GM19193 (cell line): ENCODE results near the gene CD276.

Experiments used
- POLR2A ChIP-seq: IDR thresholded peaks from 4 replicates; pipeline ENCODE4 v1.6.1; 2011; ENCODE audit not compliant: insufficient read depth, insufficient read length; ENCODE audit errors: extremely low read depth

The CD276 gene

GRCh38 chr15:73681063-73681462 lies 3.1 kb upstream of the CD276 start:
- TF ChIP-seq POLR2A: no peak

DNA sequence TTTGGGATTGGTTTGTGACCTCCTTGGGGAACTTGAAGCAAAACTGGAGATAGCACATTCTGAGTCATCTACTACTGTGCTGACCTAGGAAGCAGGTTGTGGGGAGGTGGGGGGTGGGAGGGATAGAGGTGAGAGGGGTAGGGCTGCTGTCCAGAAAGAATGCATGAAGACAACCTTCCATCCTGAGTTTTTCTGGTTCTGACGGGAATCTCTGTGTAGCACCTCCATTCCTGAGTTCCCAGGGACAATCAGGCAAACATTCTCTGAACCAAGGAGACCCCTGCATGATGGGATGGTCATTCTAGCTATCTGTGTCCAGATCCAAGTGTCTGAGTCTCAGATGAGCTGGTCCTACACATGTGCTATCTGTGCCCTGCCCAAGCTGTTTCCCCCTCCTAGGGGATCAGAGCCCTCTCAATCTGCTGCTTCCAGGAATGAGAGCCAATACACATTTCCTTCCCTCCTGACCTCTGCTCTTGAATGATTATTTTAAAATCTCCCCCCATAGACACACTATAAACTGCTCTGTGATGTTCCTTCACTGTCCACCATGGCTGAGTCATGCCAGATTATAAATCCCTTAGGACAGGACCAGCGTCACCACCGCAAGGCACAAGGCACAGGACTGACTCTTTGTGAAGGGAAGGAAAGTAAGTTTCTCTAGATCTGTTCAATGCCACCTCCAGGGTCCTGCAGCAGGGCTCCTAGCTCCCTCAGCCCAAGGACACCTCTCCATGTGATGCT lies 2.2 kb upstream of the CD276 start:
- TF ChIP-seq POLR2A: no peak

GRCh38 chr15:73682600-73683090 lies 1.5 kb upstream of the CD276 start:
- no peak for TF ChIP-seq POLR2A

GRCh38 chr15:73683257-73683776 lies 866 bp upstream of the CD276 start:
- TF ChIP-seq POLR2A: no peak

GRCh38 chr15:73684581-73685455 lies 635 bp downstream of the CD276 start:
- no peak for TF ChIP-seq POLR2A

DNA sequence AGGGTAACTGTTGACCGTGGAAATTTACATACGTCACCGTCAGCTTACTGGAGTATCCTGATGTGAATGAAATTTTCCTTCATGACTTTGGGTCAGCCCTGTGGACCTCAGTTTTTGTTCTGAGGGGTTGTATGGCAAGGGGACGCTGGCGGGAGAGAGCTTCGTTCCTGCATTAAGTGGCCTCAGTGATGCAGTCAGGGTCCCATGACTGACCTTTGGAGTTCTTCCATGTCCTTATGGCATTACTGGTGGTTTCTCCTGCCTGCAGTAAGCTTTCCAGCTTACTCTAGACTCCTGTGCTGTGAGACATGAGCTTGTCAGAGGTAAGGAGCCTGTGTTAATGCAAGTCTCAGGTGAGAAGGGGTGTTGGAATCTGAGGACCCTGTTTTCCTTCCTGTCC lies 1.8 kb downstream of the CD276 start:
- TF ChIP-seq POLR2A: no peak

DNA sequence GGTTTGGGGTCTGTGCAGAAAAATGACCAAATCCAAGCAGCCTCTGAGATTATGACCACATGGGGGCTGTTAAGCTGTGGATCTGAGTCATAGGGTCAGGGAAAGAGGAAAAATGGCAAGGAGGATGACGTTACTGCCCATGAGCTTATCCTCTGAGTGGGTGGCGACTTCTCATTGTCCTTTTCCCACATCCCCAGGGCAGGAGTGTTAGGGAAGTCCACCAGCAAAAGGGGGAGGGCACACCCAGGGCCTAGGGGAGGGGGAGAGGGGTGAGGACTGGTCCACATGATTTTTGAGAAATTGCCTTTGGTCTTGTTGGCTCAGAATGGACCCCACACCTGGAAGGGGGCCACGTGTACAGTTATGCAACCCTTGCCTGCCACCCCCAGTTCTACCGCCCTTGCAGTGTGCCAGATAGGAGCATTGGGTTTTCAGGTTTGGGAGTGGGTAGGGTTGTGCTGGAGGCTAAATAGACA lies 2.6 kb downstream of the CD276 start:
- TF ChIP-seq POLR2A: no peak

- no peak for TF ChIP-seq POLR2A
Measured at GRCh38 chr15:73687351-73687750, 3.2 kb downstream of the CD276 start.

GRCh38 chr15:73688455-73688854 lies 4.3 kb downstream of the CD276 start:
- TF ChIP-seq POLR2A: no peak

- no peak for TF ChIP-seq POLR2A
Measured at GRCh38 chr15:73691396-73691795, 7.2 kb downstream of the CD276 start.

DNA sequence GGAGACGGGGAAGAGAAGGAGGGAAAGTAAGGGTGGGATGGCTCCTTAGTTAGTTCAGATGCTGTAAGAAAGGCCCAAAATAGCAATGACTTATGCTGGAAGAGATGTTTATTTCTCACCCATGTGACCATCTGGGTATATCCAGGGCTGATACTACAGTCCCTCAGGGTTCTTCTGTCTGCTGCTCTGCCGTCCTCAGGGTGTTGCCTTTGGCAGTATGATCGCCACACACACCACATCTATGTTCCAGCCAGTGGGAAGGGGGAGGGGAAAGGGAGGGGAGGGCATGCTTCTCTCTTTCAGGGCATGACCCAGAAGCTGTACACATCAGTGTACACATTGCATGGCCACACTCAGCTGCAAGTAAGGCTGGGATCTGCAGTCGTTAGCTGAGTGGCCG lies 10.2 kb downstream of the CD276 start:
- no peak for TF ChIP-seq POLR2A

GRCh38 chr15:73695773-73696640 lies 11.8 kb downstream of the CD276 start:
- TF ChIP-seq POLR2A: no peak

- TF ChIP-seq POLR2A: no peak
Measured at GRCh38 chr15:73696641-73697001, 12.4 kb downstream of the CD276 start.

DNA sequence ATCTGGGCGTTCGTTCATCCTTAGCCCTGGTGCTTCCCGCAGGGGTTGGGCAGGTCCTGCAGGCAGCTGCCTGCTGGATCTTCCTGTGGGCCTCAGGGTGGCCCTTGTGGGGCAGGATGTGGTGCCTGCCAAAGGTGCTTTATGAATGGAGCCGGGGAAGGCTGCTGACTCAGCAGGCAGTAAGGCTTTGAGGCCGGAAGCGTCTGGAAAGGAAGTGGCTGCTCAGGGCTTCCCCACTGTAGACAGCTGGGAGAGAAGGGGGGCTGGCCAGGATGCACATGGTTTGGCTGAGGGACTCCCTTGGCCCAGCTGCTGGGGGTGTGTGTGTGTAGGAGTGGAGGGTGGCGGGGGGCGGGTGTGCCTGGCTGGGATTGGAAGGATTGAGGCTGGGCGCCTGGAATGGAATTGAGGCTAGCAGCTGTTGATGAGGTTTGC lies 12.9 kb downstream of the CD276 start:
- no peak for TF ChIP-seq POLR2A
